Measurements from ENCODE around the gene NXPH3.

GRCh38 chr17:49549691-49550678 lies 25.7 kb upstream of the NXPH3 start:
- TF ChIP-seq POLR2A (IDR thresholded peaks at IDR 0.05; ENCODE audit: low read length) (no peak), GATA1 (IDR thresholded peaks at IDR 0.05; ENCODE audit: low read depth, low read length) (no peak)
